HepG2 (cell line): ENCODE measurements around the gene CDC42EP4. TPM values are rescaled to one million over a fixed set of nuclear protein-coding genes. Genes with fewer than 3 reads are reported as not detected.
A peak's percentile ranks its signal among the peaks of the same experiment; 100 is the strongest.

Experiments used
- ARNT ChIP-seq: fragments of 450-650 bp; IDR thresholded peaks from 2 replicates; pipeline ENCODE4 v1.6.1; 2017
- ATF3 ChIP-seq: sonication (generic); formaldehyde crosslinking; IDR thresholded peaks from 2 replicates; pipeline ENCODE4 v1.4.0; 2020; ENCODE audit warnings: missing genetic modification reagents
- CBX5 ChIP-seq: sonication (generic); formaldehyde crosslinking; IDR thresholded peaks from 2 replicates; pipeline ENCODE4 v1.4.0; 2020; ENCODE audit warnings: missing genetic modification reagents, borderline replicate concordance
- EED ChIP-seq: sonication (generic); formaldehyde crosslinking; IDR thresholded peaks from 2 replicates; pipeline ENCODE4 v1.5.0; 2020; ENCODE audit warnings: mild to moderate bottlenecking, missing genetic modification reagents
- EP300 ChIP-seq, 3 experiments: sonication (generic) in 1 of 3; formaldehyde crosslinking in 1 of 3; IDR thresholded peaks; 2 replicates each; pipeline versions ENCODE4 v1.5.1 to v1.6.1; 2011 to 2020; ENCODE audit warnings: low read depth in 2 of 3, low read length in 2 of 3, borderline replicate concordance in 1 of 3, improper control_type of control experiment in 1 of 3, mild to moderate bottlenecking in 1 of 3, missing genetic modification reagents in 1 of 3, moderate library complexity in 1 of 3
- HHEX ChIP-seq: IDR thresholded peaks from 2 replicates; pipeline ENCODE4 v1.6.1; 2016; ENCODE audit warnings: control low read depth
- IKZF1 ChIP-seq: fragments of 450-650 bp; IDR thresholded peaks from 2 replicates; pipeline ENCODE4 v1.7.1; 2016
- MED13 ChIP-seq: sonication (generic); formaldehyde crosslinking; IDR thresholded peaks from 2 replicates; pipeline ENCODE4 v1.5.0; 2020; ENCODE audit warnings: missing genetic modification reagents
- NR2F1 ChIP-seq, 2 experiments: fragments of 450-650 bp in 1 of 2; formaldehyde crosslinking in 1 of 2; IDR thresholded peaks; 2 replicates each; pipeline versions ENCODE4 v1.5.0 to v1.6.1; 2016 to 2020; ENCODE audit warnings: mild to moderate bottlenecking in 1 of 2, missing compliant biosample characterization in 1 of 2, missing genetic modification reagents in 1 of 2, moderate library complexity in 1 of 2
- POGK ChIP-seq: sonication (generic); formaldehyde crosslinking; conservative IDR thresholded peaks from 2 replicates; pipeline ENCODE4 v1.8.0; 2022; ENCODE audit warnings: mild to moderate bottlenecking, moderate library complexity, missing genetic modification reagents
- POLR2A ChIP-seq, 2 experiments: IDR thresholded peaks; 2 replicates each; pipeline ENCODE4 v1.6.1; 2011; ENCODE audit warnings: low read depth in 2 of 2, low read length in 2 of 2, mild to moderate bottlenecking in 1 of 2, moderate library complexity in 1 of 2; ENCODE audit not compliant: insufficient read depth in 1 of 2
- PPARG ChIP-seq: conservative IDR thresholded peaks from 2 replicates; pipeline ENCODE4 v1.6.1; 2016; ENCODE audit warnings: missing biosample characterization, missing genetic modification reagents
- REXO4 ChIP-seq: sonication (generic); formaldehyde crosslinking; IDR thresholded peaks from 2 replicates; pipeline ENCODE4 v1.8.0; 2022; ENCODE audit warnings: missing genetic modification reagents, mild to moderate bottlenecking, borderline replicate concordance
- RXRB ChIP-seq: IDR thresholded peaks from 2 replicates; pipeline ENCODE4 v1.6.1; 2016; ENCODE audit warnings: borderline replicate concordance, missing genetic modification reagents, missing compliant biosample characterization
- SATB2 ChIP-seq: sonication (generic); formaldehyde crosslinking; IDR thresholded peaks from 2 replicates; pipeline ENCODE4 v1.5.0; 2020; ENCODE audit warnings: missing genetic modification reagents
- SIN3B ChIP-seq: fragments of 150-350 bp; IDR thresholded peaks from 2 replicates; pipeline ENCODE4 v1.6.1; 2014; ENCODE audit warnings: low read length
- SOX6 ChIP-seq, 2 experiments: fragments of 450-650 bp in 1 of 2; sonication (generic) in 1 of 2; formaldehyde crosslinking in 1 of 2; IDR thresholded peaks; 2 replicates each; pipeline versions ENCODE4 v1.4.0 to v1.6.1; 2017 to 2020; ENCODE audit warnings: antibody characterized with exemption in 1 of 2, mild to moderate bottlenecking in 1 of 2, missing genetic modification reagents in 1 of 2
- THAP8 ChIP-seq: sonication (generic); formaldehyde crosslinking; IDR thresholded peaks from 2 replicates; pipeline ENCODE4 v1.5.1; 2020; ENCODE audit warnings: missing genetic modification reagents, mild to moderate bottlenecking, borderline replicate concordance
- U2AF2 ChIP-seq: fragments of 200-400 bp; formaldehyde crosslinking; IDR thresholded peaks from 2 replicates; pipeline ENCODE4 v1.6.1; 2017; ENCODE audit warnings: low read depth, mild to moderate bottlenecking, low read length
- ZBTB7B ChIP-seq: sonication (generic); formaldehyde crosslinking; IDR thresholded peaks from 2 replicates; pipeline ENCODE4 v1.4.0; 2020; ENCODE audit warnings: missing genetic modification reagents
- ZFY ChIP-seq: sonication (generic); formaldehyde crosslinking; IDR thresholded peaks from 2 replicates; pipeline ENCODE4 v1.4.0; 2020; ENCODE audit warnings: missing genetic modification reagents
- ZNF225 ChIP-seq: sonication (generic); formaldehyde crosslinking; IDR thresholded peaks from 2 replicates; pipeline ENCODE4 v1.4.0; 2020; ENCODE audit warnings: mild to moderate bottlenecking, missing genetic modification reagents
- ZNF235 ChIP-seq: sonication (generic); formaldehyde crosslinking; IDR thresholded peaks from 2 replicates; pipeline ENCODE4 v1.8.1; 2023; ENCODE audit warnings: mild to moderate bottlenecking, missing genetic modification reagents, borderline replicate concordance
- ZNF33B ChIP-seq: sonication (generic); formaldehyde crosslinking; IDR thresholded peaks from 2 replicates; pipeline ENCODE4 v1.5.1; 2020; ENCODE audit warnings: mild to moderate bottlenecking, missing genetic modification reagents
- polyA plus RNA-seq, 8 experiments: library from polyadenylated mRNA; depleted of rRNA in 3 of 8; stranded (reverse) in 7 of 8; unstranded in 1 of 8; fragments of >200 nt; fragmentation: Illumina TruSeq in 4 of 8; extraction: Trizol in 4 of 8; gene quantifications; 2 replicates each; pipeline versions ENCODE4 v1.2.1 to v1.2.3, GENCODE V29; 2011 to 2016; ENCODE audit warnings: low read depth in 4 of 8, missing spikeins in 1 of 8, mixed read lengths in 1 of 8; ENCODE audit not compliant: insufficient read depth in 1 of 8
- total RNA-seq, 5 experiments: library from RNA; depleted of rRNA; stranded (reverse); fragments of >200 nt; fragmentation: Illumina TruSeq; extraction: Trizol; gene quantifications; 2 replicates each; pipeline ENCODE4 v1.2.3, GENCODE V29; 2016; ENCODE audit warnings: low read depth in 1 of 5

The CDC42EP4 gene
- total and polyA plus RNA-seq, 2 of the 13 experiments (the other 11 are each of a cell fraction or from before 2014, with no cell fraction given), result 19.0 to 54.0 TPM

- TF ChIP-seq EP300 (IDR thresholded peaks at IDR 0.05; ENCODE audit: low read depth in 2 of 2, low read length in 2 of 2), result peak in 1 of 2 experiments; percentile 94; a peak in 2 of 4 replicates
- TF ChIP-seq EP300 (CRISPR knock-in tag; IDR thresholded peaks at IDR 0.05; ENCODE audit: borderline replicate concordance), result peak; percentile 91
- no peak for TF ChIP-seq THAP8
- TF ChIP-seq REXO4 (CRISPR knock-in tag), result no peak
- TF ChIP-seq ARNT, result no peak
- TF ChIP-seq ZNF225 (CRISPR knock-in tag), result no peak
- peak; percentile 98 for TF ChIP-seq RXRB (CRISPR knock-in tag)
- TF ChIP-seq ATF3 (CRISPR knock-in tag), result 0 out of 2 replicates have a peak, but pooled peaks have one; percentile 50
- TF ChIP-seq SOX6 (IDR thresholded peaks at IDR 0.05), result no peak
- TF ChIP-seq SOX6 (CRISPR knock-in tag; IDR thresholded peaks at IDR 0.05), result peak; percentile 100
- TF ChIP-seq CBX5, result peak; percentile 85; the same call in 1 of the 2 replicates
- peak; percentile 99 for TF ChIP-seq NR2F1 (CRISPR knock-in tag; IDR thresholded peaks at IDR 0.05)
- peak in 1 of 2 experiments; percentile 32; a peak in 1 of 4 replicates for TF ChIP-seq POLR2A (IDR thresholded peaks at IDR 0.05; ENCODE audit: insufficient read depth in 1 of 2, low read depth in 2 of 2, low read length in 2 of 2)
- TF ChIP-seq ZNF235 (CRISPR knock-in tag), result no peak
- TF ChIP-seq SATB2 (CRISPR knock-in tag), result no peak
- peak; percentile 95 for TF ChIP-seq ZBTB7B (CRISPR knock-in tag)
- no peak for TF ChIP-seq SIN3B
- TF ChIP-seq POGK (CRISPR knock-in tag), result 0 out of 2 replicates have a peak, but pooled peaks have one; percentile 32
- no peak; the same call in 1 of the 2 replicates for TF ChIP-seq ZNF33B (CRISPR knock-in tag)
- peak; percentile 46; the same call in 1 of the 2 replicates for TF ChIP-seq ZFY
- TF ChIP-seq HHEX, result peak; percentile 79
- TF ChIP-seq IKZF1, result no peak
- peak; percentile 63; the same call in 1 of the 2 replicates for TF ChIP-seq EED (CRISPR knock-in tag)
- no peak for TF ChIP-seq U2AF2
- peak; percentile 96 for TF ChIP-seq PPARG
- TF ChIP-seq MED13 (CRISPR knock-in tag), result peak; percentile 16; the same call in 1 of the 2 replicates
These were observed 23.1 kb downstream of the CDC42EP4 start (continued) for GRCh38 chr17:73288534-73289302.
